IMR-90 (cell line): ENCODE data around the gene C22orf39. TPM values are rescaled to one million over a fixed set of nuclear protein-coding genes. Genes with fewer than 3 reads are reported as not detected.

Source experiments
- ATAC-seq: fragments of 200-7000 bp; cut with Tn5 transposase; 2 replicates; pipeline ENCODE4 v1.9.1; 2020; ENCODE audit warnings: low read depth, mild to moderate bottlenecking, moderate library complexity
- Bru-seq: library from RNA; stranded (reverse); fragments of 400-500 nt; gene quantifications from one replicate; lab custom pipeline; 2021; lab: Mats Ljungman, UMichigan
- BruChase-seq, 2 experiments: library from RNA; stranded (reverse); fragments of 400-500 nt; gene quantifications; one replicate each; lab custom pipeline; 2021; lab: Mats Ljungman, UMichigan
- BruUV-seq: library from RNA; stranded (reverse); fragments of 400-500 nt; replicated peaks from 2 replicates; lab custom pipeline; 2021; lab: Mats Ljungman, UMichigan
- CTCF ChIA-PET: fragments of 300-600 bp; formaldehyde crosslinking; extraction: SDS; loops from one replicate; lab custom pipeline; 2021; ENCODE audit warnings: antibody characterized with exemption; lab: Yijun Ruan, JAX
- POLR2A ChIA-PET: fragments of 300-600 bp; sonication (Branson Sonifier 250); formaldehyde crosslinking; loops from one replicate; lab custom pipeline; 2022; ENCODE audit warnings: antibody characterized with exemption; ENCODE audit not compliant: unreplicated experiment; lab: Charles Lee
- DNase-seq: peaks from one replicate; pipeline ENCODE4 v3.0.0; 2013
- H2AFZ ChIP-seq: replicated peaks from 2 replicates; pipeline ENCODE3; 2013; ENCODE audit warnings: low read length, mild to moderate bottlenecking; ENCODE audit not compliant: poor library complexity
- H2AK5ac ChIP-seq: 2 replicates; pipeline ENCODE4 v1.6.1; 2013; ENCODE audit warnings: low read depth, low read length, inconsistent platforms
- H2AK9ac ChIP-seq: replicated peaks from 2 replicates; pipeline ENCODE3; 2013; ENCODE audit warnings: mild to moderate bottlenecking, low read depth, low read length, moderate library complexity; ENCODE audit not compliant: poor library complexity
- H2BK120ac ChIP-seq: 2 replicates; pipeline ENCODE4 v1.6.1; 2013; ENCODE audit warnings: low read depth, low read length, inconsistent platforms
- H2BK15ac ChIP-seq: 3 replicates; pipeline ENCODE4 v1.6.1; 2013; ENCODE audit warnings: low read depth, low read length, inconsistent platforms
- H2BK20ac ChIP-seq: 2 replicates; pipeline ENCODE4 v1.6.1; 2013; ENCODE audit warnings: low read depth, mild to moderate bottlenecking, inconsistent platforms, low read length, moderate library complexity
- H2BK5ac ChIP-seq: 2 replicates; pipeline ENCODE4 v1.6.1; 2013; ENCODE audit warnings: mild to moderate bottlenecking, low read depth, low read length, inconsistent platforms; ENCODE audit not compliant: poor library complexity, severe bottlenecking
- H3K14ac ChIP-seq: replicated peaks from 2 replicates; pipeline ENCODE4 v1.6.1; 2013; ENCODE audit warnings: low read depth, low read length, inconsistent platforms
- H3K18ac ChIP-seq: 2 replicates; pipeline ENCODE4 v1.6.1; 2013; ENCODE audit warnings: low read depth, low read length, control low read depth
- H3K23ac ChIP-seq: 2 replicates; pipeline ENCODE4 v1.6.1; 2013; ENCODE audit warnings: low read depth, low read length, inconsistent platforms
- H3K27ac ChIP-seq: 2 replicates; pipeline ENCODE4 v1.5.1; 2013; ENCODE audit warnings: mild to moderate bottlenecking, control low read depth, low read length; ENCODE audit not compliant: insufficient read depth
- H3K27me3 ChIP-seq: 2 replicates; pipeline ENCODE4 v1.6.1; 2013; ENCODE audit warnings: low read length; ENCODE audit not compliant: control insufficient read depth, insufficient read depth
- H3K36me3 ChIP-seq: 2 replicates; pipeline ENCODE4 v1.6.1; 2013; ENCODE audit warnings: low read length, mixed read lengths; ENCODE audit not compliant: control insufficient read depth, insufficient read depth
- H3K4ac ChIP-seq: 2 replicates; pipeline ENCODE4 v1.6.1; 2013; ENCODE audit warnings: low read depth, low read length, inconsistent platforms
- H3K4me1 ChIP-seq: 2 replicates; pipeline ENCODE4 v1.6.1; 2013; ENCODE audit warnings: low read length, mixed read lengths; ENCODE audit not compliant: control insufficient read depth, insufficient read depth
- H3K4me2 ChIP-seq: 2 replicates; pipeline ENCODE4 v1.6.1; 2013; ENCODE audit warnings: low read depth, mild to moderate bottlenecking, control low read depth, low read length, moderate library complexity
- H3K4me3 ChIP-seq: 2 replicates; pipeline ENCODE4 v1.5.1; 2013; ENCODE audit warnings: low read depth, mild to moderate bottlenecking, control low read depth, low read length, moderate library complexity; ENCODE audit not compliant: insufficient read depth
- H3K56ac ChIP-seq: 2 replicates; pipeline ENCODE4 v1.6.1; 2013; ENCODE audit warnings: low read length, inconsistent platforms; ENCODE audit not compliant: insufficient read depth; ENCODE audit errors: extremely low read depth
- H3K79me1 ChIP-seq, 2 experiments: 2 replicates each; pipeline ENCODE4 v1.6.1; 2013; ENCODE audit warnings: low read length in 2 of 2, inconsistent platforms in 1 of 2, low read depth in 1 of 2
- H3K9ac ChIP-seq: 2 replicates; pipeline ENCODE4 v1.6.1; 2013; ENCODE audit warnings: low read depth, low read length, control low read depth
- H3K9me1 ChIP-seq: 2 replicates; pipeline ENCODE4 v1.6.1; 2013; ENCODE audit warnings: low read length, inconsistent platforms; ENCODE audit not compliant: insufficient read depth
- H3K9me3 ChIP-seq: 2 replicates; pipeline ENCODE4 v1.6.1; 2013; ENCODE audit warnings: low read length; ENCODE audit not compliant: control insufficient read depth, insufficient read depth
- H4K20me1 ChIP-seq: 2 replicates; pipeline ENCODE4 v1.6.1; 2013; ENCODE audit warnings: low read length, inconsistent platforms; ENCODE audit not compliant: insufficient read depth
- H4K5ac ChIP-seq: 2 replicates; pipeline ENCODE4 v1.6.1; 2013; ENCODE audit warnings: mild to moderate bottlenecking, low read depth, low read length, control low read depth
- H4K8ac ChIP-seq, 2 experiments: 2 replicates each; pipeline ENCODE4 v1.6.1; 2013; ENCODE audit warnings: low read depth in 2 of 2, low read length in 2 of 2, control low read depth in 1 of 2, inconsistent platforms in 1 of 2
- H4K91ac ChIP-seq: 2 replicates; pipeline ENCODE4 v1.6.1; 2013; ENCODE audit warnings: low read depth, low read length, inconsistent platforms; ENCODE audit not compliant: insufficient read depth
- FOS ChIP-seq: fragments of 150-350 bp; IDR thresholded peaks from 2 replicates; pipeline ENCODE4 v1.6.1; 2016; ENCODE audit warnings: low read depth, low read length
- MAFK ChIP-seq: IDR thresholded peaks from 2 replicates; pipeline ENCODE4 v1.6.1; 2012; ENCODE audit warnings: low read depth, low read length, improper control_type of control experiment
- POLR2A ChIP-seq: IDR thresholded peaks from 2 replicates; pipeline ENCODE4 v1.6.1; 2012; ENCODE audit warnings: mild to moderate bottlenecking, low read depth, low read length
- whole genome bisulfite sequencing, 2 experiments: methylation state at CpG; one replicate each; pipeline versions ENCODE4 v1.1.5 to v1.1.7; 2013; ENCODE audit warnings: missing lambda C conversion rate in 2 of 2; ENCODE audit not compliant: insufficient read length in 1 of 2; ENCODE audit errors: extremely low coverage in 2 of 2; 5-methylcytosine and 5-hydroxymethylcytosine counted together
- dilution Hi-C: fragments of 300-500 bp; cut with HindIII; formaldehyde crosslinking; loops from one replicate; pipeline ENCODE4 v1.14.3; 2018; ENCODE audit warnings: low sequenced_read_pairs; ENCODE audit not compliant: unreplicated experiment
- in situ Hi-C: fragments of 300-500 bp; cut with MboI; formaldehyde crosslinking; loops from 3 replicates; pipeline ENCODE4 v1.14.3; 2019; ENCODE audit warnings: low sequenced_read_pairs, inconsistent platforms, mixed read lengths
- intact Hi-C: fragments of 100-400 bp; cut with micrococcal nuclease; formaldehyde crosslinking; loops from 2 replicates; pipeline ENCODE4 v1.10.0; 2022
- long read RNA-seq: library from polyadenylated mRNA; unstranded; transcript quantifications from one replicate; pipeline ENCODE4 v2.0.0, GENCODE V29; 2021; ENCODE audit not compliant: unreplicated experiment
- polyA plus RNA-seq, 3 experiments: library from polyadenylated mRNA; depleted of rRNA; stranded (reverse); fragments of >200 nt; gene quantifications; 2 replicates each; pipeline ENCODE4 v1.2.3, GENCODE V29; 2012; ENCODE audit warnings: low replicate concordance in 1 of 3
- total RNA-seq: library from RNA; depleted of rRNA; stranded (reverse); fragments of >200 nt; gene quantifications from 2 replicates; pipeline ENCODE4 v1.2.3, GENCODE V29; 2012; rRNA removed
- TF ChIP-seq, protein P1 (sequence below): fragments of 150-350 bp; IDR thresholded peaks from 2 replicates; pipeline ENCODE4 v1.6.1; 2017; ENCODE audit warnings: mild to moderate bottlenecking, antibody characterized with exemption, low read length, low read depth

The C22orf39 gene
- total RNA-seq, result 8.2 and 9.2 TPM in 2 replicates
- polyA plus RNA-seq (2012; rRNA removed), result 8.9 and 10.2 TPM in 2 replicates
- 11.9 and 14.7 TPM in 2 replicates for polyA plus RNA-seq (2012; cell fraction: cytosol; rRNA removed)
- 7.8 and 8.0 TPM in 2 replicates for polyA plus RNA-seq (2012; cell fraction: nucleus; rRNA removed; ENCODE audit: low replicate concordance)
- Bru-seq, nascent RNA, result percentile 83 among the genes with signal in this experiment
- percentile 92 among the genes with signal in this experiment for BruChase-seq, experiment 1, labeled RNA remaining after a 6-hour chase
- percentile 85 among the genes with signal in this experiment for BruChase-seq, experiment 2, labeled RNA remaining after a 2-hour chase
- long read RNA-seq, transcript C22orf39-203 (3 exons, 1,005 nt), result minor isoform, 6 of 32 reads
- long read RNA-seq, transcript C22orf39-202 (3 exons, 3,350 nt), result major isoform, 13 of 32 reads
- long read RNA-seq, partial matches to known transcripts, result 3 of 32 reads
- long read RNA-seq, other reads (novel, unspliced or antisense), result 10 of 32 reads

DNA sequence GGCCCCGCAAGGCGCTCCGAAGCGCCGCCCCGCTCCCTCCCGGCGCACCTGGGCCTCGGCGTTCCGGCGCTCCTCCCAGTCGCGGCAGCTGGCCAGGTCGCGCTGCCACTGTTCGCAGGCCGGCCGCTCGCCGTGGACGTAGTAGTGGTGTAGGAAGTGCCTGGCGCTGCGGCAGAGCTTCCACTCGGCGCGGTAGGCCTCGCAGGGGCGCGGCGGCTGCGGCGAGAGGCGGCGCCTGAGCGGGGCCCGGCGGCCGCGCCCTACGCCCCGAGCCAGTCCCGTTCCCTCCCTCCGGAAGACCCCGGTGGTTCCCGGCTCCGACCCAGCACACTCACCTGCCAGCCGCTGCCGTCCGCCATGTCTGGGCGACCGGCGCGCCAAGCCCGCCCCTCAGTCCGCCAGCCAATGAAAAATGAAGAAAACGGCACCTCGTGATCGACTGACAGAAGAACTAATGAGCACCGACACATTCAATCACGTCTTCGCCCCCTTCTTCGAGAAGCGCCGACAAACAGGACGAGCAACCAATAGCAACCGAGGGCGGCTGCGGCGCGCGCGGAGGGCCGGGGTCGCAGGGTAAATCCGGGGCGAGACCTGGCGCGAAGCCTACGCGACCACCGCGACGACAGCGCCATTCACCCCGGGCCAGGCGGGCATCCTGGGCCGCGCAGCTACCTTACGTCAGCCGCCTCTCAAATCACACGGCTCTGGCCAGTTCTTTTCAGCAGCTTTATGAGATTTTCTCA is at the start of gene C22orf39:
Gene C22orf39 (minus strand): TSS at position 382 of the 746 bp plus-strand sequence. CDS start 23 bp downstream, at position 359.
- Histone ChIP-seq H3K79me1 (peaks cover 23 to 41% of the 10 kb centered on the region in 2 experiments; a peak in 3 of 4 replicates), H4K8ac (peak within 1 kb of the TSS; percentile 77 to 91), H3K56ac (peak within 1 kb of the TSS; percentile 27; the same call in 1 of the 2 replicates), H3K36me3 (peaks cover 23% of the 10 kb centered on the region), H2BK20ac (no peak within 1 kb of the TSS), H3K9me3 (no peaks in the 10 kb centered on the region), H3K18ac (peak within 1 kb of the TSS; percentile 16; the same call in 1 of the 2 replicates), H2BK120ac (peak within 1 kb of the TSS; percentile 25; the same call in 1 of the 2 replicates), H3K27me3 (no peaks in the 10 kb centered on the region), H3K4me1 (peaks cover 9% of the 10 kb centered on the region), H2BK5ac (peak within 1 kb of the TSS; percentile 58), H2AFZ (peak within 1 kb of the TSS; percentile 96), H3K9me1 (peaks cover 10% of the 10 kb centered on the region), H4K5ac (peak within 1 kb of the TSS; percentile 58), H2BK15ac (no peak within 1 kb of the TSS), H2AK5ac (peak within 1 kb of the TSS; percentile 55), H4K20me1 (0 out of 2 replicates have a peak, but pooled peaks cover 5% of the 10 kb centered on the region), H3K23ac (peak within 1 kb of the TSS; percentile 91), H3K4me2 (peak within 1 kb of the TSS; percentile 98), H3K14ac (peak within 1 kb of the TSS; percentile 83), H3K27ac (peak within 1 kb of the TSS; percentile 67), H4K91ac (peak within 1 kb of the TSS; percentile 50), H3K4me3 (peak within 1 kb of the TSS; percentile 81), H3K4ac (peak within 1 kb of the TSS; percentile 76), H3K9ac (peak within 1 kb of the TSS; percentile 86), H2AK9ac (peak within 1 kb of the TSS; percentile 82)
- ATAC-seq, result peak; percentile 94
- ChIA-PET CTCF (no interaction called here), POLR2A (no interaction called here)
- TF ChIP-seq FOS (no peak), MAFK (no peak), POLR2A (peak; percentile 52; the same call in 1 of the 2 replicates)
- TF ChIP-seq, protein P1, sequence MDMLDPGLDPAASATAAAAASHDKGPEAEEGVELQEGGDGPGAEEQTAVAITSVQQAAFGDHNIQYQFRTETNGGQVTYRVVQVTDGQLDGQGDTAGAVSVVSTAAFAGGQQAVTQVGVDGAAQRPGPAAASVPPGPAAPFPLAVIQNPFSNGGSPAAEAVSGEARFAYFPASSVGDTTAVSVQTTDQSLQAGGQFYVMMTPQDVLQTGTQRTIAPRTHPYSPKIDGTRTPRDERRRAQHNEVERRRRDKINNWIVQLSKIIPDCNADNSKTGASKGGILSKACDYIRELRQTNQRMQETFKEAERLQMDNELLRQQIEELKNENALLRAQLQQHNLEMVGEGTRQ, result peak; percentile 85
- dilution Hi-C loops, result no loop called here
- intact Hi-C loops, result no loop called here
- peak; percentile 92 for DNase-seq
- BruUV-seq, result no TSS peak
- 0% methylated on average over 33 of the region's 92 CpGs; no CpG with 5 or more reads in 1 of the 2 experiments for WGBS, 2 experiments
- in situ Hi-C loops, result loop anchor here (10.0 kb wide), 1 partner anchor 63 kb away; no protein-coding TSS in a partner anchor
